Mesenchymal stem cell (in vitro differentiated cells and primary cell): ENCODE results near the gene PAK4.

ENCODE experiments used
- DNase-seq: peaks from one replicate; pipeline ENCODE4 v3.0.0-alpha.2; 2013
- H2AFZ ChIP-seq: one replicate; pipeline ENCODE4 v1.6.1; 2013; ENCODE audit warnings: low read depth, mild to moderate bottlenecking, control low read depth, inconsistent platforms, low read length, moderate library complexity
- H2AK5ac ChIP-seq: 2 replicates; pipeline ENCODE4 v1.6.1; 2013; ENCODE audit warnings: low read length, moderate library complexity, mild to moderate bottlenecking, inconsistent platforms; ENCODE audit not compliant: severe bottlenecking
- H2BK120ac ChIP-seq: one replicate; pipeline ENCODE4 v1.6.1; 2013; ENCODE audit warnings: low read depth, mild to moderate bottlenecking, inconsistent platforms, low read length, moderate library complexity
- H2BK12ac ChIP-seq, 2 experiments: one replicate each; pipeline ENCODE4 v1.6.1; 2013; ENCODE audit warnings: inconsistent platforms in 2 of 2, low read length in 2 of 2, mild to moderate bottlenecking in 2 of 2, moderate library complexity in 2 of 2, control low read depth in 1 of 2
- H2BK15ac ChIP-seq: one replicate; pipeline ENCODE4 v1.6.1; 2013; ENCODE audit warnings: mild to moderate bottlenecking, low read depth, inconsistent platforms; ENCODE audit not compliant: poor library complexity, severe bottlenecking
- H2BK5ac ChIP-seq: 2 replicates; pipeline ENCODE4 v1.6.1; 2013; ENCODE audit warnings: low read depth, mild to moderate bottlenecking, low read length, control low read depth, inconsistent platforms; ENCODE audit not compliant: poor library complexity, severe bottlenecking
- H3K14ac ChIP-seq, 2 experiments: one replicate each; pipeline ENCODE4 v1.6.1; 2013; ENCODE audit warnings: inconsistent platforms in 2 of 2, low read length in 2 of 2, control low read depth in 1 of 2, mild to moderate bottlenecking in 1 of 2, moderate library complexity in 1 of 2
- H3K18ac ChIP-seq, 2 experiments: one replicate each; pipeline ENCODE4 v1.6.1; 2013; ENCODE audit warnings: inconsistent platforms in 2 of 2, low read length in 2 of 2, control low read depth in 1 of 2, low read depth in 1 of 2, mild to moderate bottlenecking in 1 of 2
- H3K23ac ChIP-seq, 2 experiments: one replicate each; pipeline ENCODE4 v1.6.1; 2013; ENCODE audit warnings: inconsistent platforms in 2 of 2, low read length in 2 of 2, mild to moderate bottlenecking in 2 of 2, moderate library complexity in 2 of 2, control low read depth in 1 of 2
- H3K27ac ChIP-seq: 2 replicates; pipeline ENCODE4 v1.5.1; 2013; ENCODE audit warnings: mild to moderate bottlenecking, moderate library complexity, low read length, control low read depth, inconsistent platforms; ENCODE audit not compliant: poor library complexity, severe bottlenecking
- H3K27me3 ChIP-seq, 2 experiments: 2 replicates each; pipeline versions ENCODE4 v1.6.1 to v1.7.0; 2013; ENCODE audit warnings: low read length in 2 of 2, mild to moderate bottlenecking in 2 of 2, moderate library complexity in 2 of 2, control low read depth in 1 of 2, inconsistent platforms in 1 of 2; ENCODE audit not compliant: control insufficient read depth in 1 of 2, insufficient read depth in 1 of 2
- H3K36me3 ChIP-seq, 2 experiments: 2 replicates each; pipeline versions ENCODE4 v1.6.1 to v1.7.0; 2013; ENCODE audit warnings: low read length in 2 of 2, control low read depth in 1 of 2, inconsistent platforms in 1 of 2, low read depth in 1 of 2, mild to moderate bottlenecking in 1 of 2; ENCODE audit not compliant: insufficient read depth in 2 of 2, control insufficient read depth in 1 of 2
- H3K4ac ChIP-seq, 2 experiments: one replicate each; pipeline ENCODE4 v1.6.1; 2013; ENCODE audit warnings: inconsistent platforms in 2 of 2, low read length in 2 of 2, mild to moderate bottlenecking in 2 of 2, moderate library complexity in 2 of 2, control low read depth in 1 of 2, low read depth in 1 of 2
- H3K4me1 ChIP-seq: 2 replicates; pipeline ENCODE4 v1.6.1; 2013; ENCODE audit warnings: low read depth, low read length, control low read depth; ENCODE audit not compliant: control insufficient read depth, insufficient read depth
- H3K4me2 ChIP-seq: 2 replicates; pipeline ENCODE4 v1.6.1; 2013; ENCODE audit warnings: low read length, mild to moderate bottlenecking, inconsistent platforms; ENCODE audit not compliant: poor library complexity, severe bottlenecking
- H3K4me3 ChIP-seq, 2 experiments: 2 replicates each; pipeline versions ENCODE4 v1.5.1 to v1.7.0; 2013; ENCODE audit warnings: low read length in 2 of 2, mild to moderate bottlenecking in 2 of 2, control low read depth in 1 of 2, low read depth in 1 of 2; ENCODE audit not compliant: insufficient read depth in 1 of 2
- H3K79me1 ChIP-seq: replicated peaks from 2 replicates; pipeline ENCODE4 v1.6.1; 2013; ENCODE audit warnings: mild to moderate bottlenecking, control low read depth, low read length, inconsistent platforms; ENCODE audit not compliant: poor library complexity, severe bottlenecking
- H3K9ac ChIP-seq: 2 replicates; pipeline ENCODE4 v1.7.0; 2013; ENCODE audit warnings: mild to moderate bottlenecking, low read length, moderate library complexity
- H3K9me3 ChIP-seq: 2 replicates; pipeline ENCODE4 v1.7.0; 2013; ENCODE audit warnings: mild to moderate bottlenecking, low read length; ENCODE audit not compliant: control insufficient read depth
- H4K8ac ChIP-seq: one replicate; pipeline ENCODE4 v1.6.1; 2013; ENCODE audit warnings: inconsistent platforms, mild to moderate bottlenecking, low read length, moderate library complexity
- H4K91ac ChIP-seq: one replicate; pipeline ENCODE4 v1.6.1; 2013; ENCODE audit warnings: mild to moderate bottlenecking, low read length, inconsistent platforms
- WGBS: methylation state at CpG from one replicate; pipeline ENCODE4 v1.1.7; 2013; ENCODE audit warnings: mixed read lengths; 5-methylcytosine and 5-hydroxymethylcytosine counted together

The PAK4 gene

GRCh38 chr19:39178296-39179006, 52.9 kb downstream of the PAK4 start:
- H3K79me1 ChIP-seq: peaks cover 18% of the 10 kb centered on the region
- no peaks in the 10 kb centered on the region for H3K9me3 ChIP-seq
- no peak overlapping the region for H2AFZ ChIP-seq
- H3K36me3 ChIP-seq: peaks cover 48 to 83% of the 10 kb centered on the region in 2 experiments
- H2AK5ac ChIP-seq: no peak overlapping the region
- H3K27me3 ChIP-seq: no peaks in the 10 kb centered on the region
- no peak overlapping the region for H3K23ac ChIP-seq
- no peak overlapping the region for H3K9ac ChIP-seq
- H2BK12ac ChIP-seq: no peak overlapping the region
- H3K4me1 ChIP-seq: peaks cover 3% of the 10 kb centered on the region
- H4K91ac ChIP-seq: no peak overlapping the region
- H3K4ac ChIP-seq: no peak overlapping the region
- H3K18ac ChIP-seq: no peak overlapping the region
- H2BK120ac ChIP-seq: no peak overlapping the region
- H3K27ac ChIP-seq: no peak overlapping the region
- no peak overlapping the region for H3K4me3 ChIP-seq
- H3K14ac ChIP-seq: no peak overlapping the region
- H4K8ac ChIP-seq: no peak overlapping the region
- H3K4me2 ChIP-seq: no peak overlapping the region
- no peak for DNase-seq
- no peak overlapping the region for H2BK15ac ChIP-seq
- no peak overlapping the region for H2BK5ac ChIP-seq
- WGBS: over 99% methylated on average over 29 of the region's 30 CpGs

- Histone ChIP-seq H2AK5ac (no peak overlapping the region), H4K8ac (no peak overlapping the region), H4K91ac (no peak overlapping the region), H2BK120ac (no peak overlapping the region), H3K18ac (no peak overlapping the region), H3K36me3 (peaks cover 42 to 70% of the 10 kb centered on the region in 2 experiments), H3K23ac (no peak overlapping the region), H3K4me2 (no peak overlapping the region), H3K4me3 (no peak overlapping the region), H2AFZ (no peak overlapping the region), H3K79me1 (peaks cover 12% of the 10 kb centered on the region), H3K4me1 (peaks cover 3% of the 10 kb centered on the region), H2BK5ac (no peak overlapping the region), H3K9me3 (no peaks in the 10 kb centered on the region), H3K27ac (no peak overlapping the region), H2BK12ac (no peak overlapping the region), H3K4ac (no peak overlapping the region), H2BK15ac (no peak overlapping the region), H3K9ac (no peak overlapping the region), H3K14ac (no peak overlapping the region), H3K27me3 (no peaks in the 10 kb centered on the region)
- 99% methylated on average over 10 of the region's 10 CpGs for WGBS
- DNase-seq: no peak
These were observed 54.2 kb downstream of the PAK4 start for GRCh38 chr19:39179754-39180153.

DNA sequence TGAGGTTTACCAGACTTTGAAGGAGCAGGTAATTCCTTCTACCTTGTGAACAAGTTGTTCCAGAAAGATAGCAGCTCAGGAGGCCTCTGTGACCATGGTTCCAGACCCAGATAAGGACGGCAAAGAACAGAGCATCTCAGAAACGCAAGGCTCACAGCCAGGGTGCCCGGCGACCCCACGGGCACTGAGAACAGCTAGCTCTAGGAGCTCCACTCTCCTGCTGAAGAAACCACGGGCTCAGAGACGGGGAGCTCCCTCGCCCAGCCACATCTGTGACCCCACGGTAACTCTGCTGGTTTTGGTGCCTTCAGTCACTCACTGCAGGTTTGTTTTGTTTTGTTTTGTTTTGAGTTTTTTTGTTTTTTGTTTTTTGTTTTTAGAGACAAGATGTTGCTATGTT, 55.2 kb downstream of the PAK4 start:
- no peak overlapping the region for H3K4me3 ChIP-seq
- H2AK5ac ChIP-seq: no peak overlapping the region
- no peak overlapping the region for H3K18ac ChIP-seq
- H2BK5ac ChIP-seq: no peak overlapping the region
- H3K14ac ChIP-seq: no peak overlapping the region
- H3K9me3 ChIP-seq: no peaks in the 10 kb centered on the region
- H3K27ac ChIP-seq: no peak overlapping the region
- peaks cover 3% of the 10 kb centered on the region for H3K4me1 ChIP-seq
- H3K27me3 ChIP-seq: no peaks in the 10 kb centered on the region
- no peak overlapping the region for H3K4me2 ChIP-seq
- peaks cover 39 to 60% of the 10 kb centered on the region in 2 experiments for H3K36me3 ChIP-seq
- H3K79me1 ChIP-seq: peaks cover 10% of the 10 kb centered on the region
- no peak overlapping the region for H3K9ac ChIP-seq
- H4K8ac ChIP-seq: no peak overlapping the region
- H3K4ac ChIP-seq: no peak overlapping the region
- no peak for DNase-seq
- 95% methylated on average over 9 of the region's 9 CpGs for WGBS
- H2BK12ac ChIP-seq: no peak overlapping the region
- no peak overlapping the region for H2BK15ac ChIP-seq
- no peak overlapping the region for H2AFZ ChIP-seq
- H2BK120ac ChIP-seq: no peak overlapping the region
- no peak overlapping the region for H4K91ac ChIP-seq
- H3K23ac ChIP-seq: no peak overlapping the region

GRCh38 chr19:39181500-39182173, 56.1 kb downstream of the PAK4 start:
- Histone ChIP-seq H2BK120ac (no peak overlapping the region), H2BK15ac (no peak overlapping the region), H3K36me3 (peaks cover 34 to 51% of the 10 kb centered on the region in 2 experiments), H3K9ac (peak overlapping the region; percentile 36), H3K9me3 (no peaks in the 10 kb centered on the region), H4K8ac (no peak overlapping the region), H3K4me2 (no peak overlapping the region), H3K27me3 (no peaks in the 10 kb centered on the region), H2AFZ (no peak overlapping the region), H3K4me1 (peaks cover 3% of the 10 kb centered on the region), H3K4me3 (peak overlapping the region in 1 of 2 experiments; percentile 14), H3K79me1 (peaks cover 5% of the 10 kb centered on the region), H3K4ac (no peak overlapping the region), H4K91ac (no peak overlapping the region), H3K23ac (no peak overlapping the region), H3K18ac (no peak overlapping the region), H3K14ac (no peak overlapping the region), H3K27ac (no peak overlapping the region), H2BK5ac (no peak overlapping the region), H2AK5ac (no peak overlapping the region), H2BK12ac (no peak overlapping the region)
- WGBS: 93% methylated on average over 21 of the region's 21 CpGs
- no peak for DNase-seq
